Esophagus muscularis mucosa (tissue), 4 donors: Measurements from ENCODE around the gene MAST4.

ENCODE experiments used
- CTCF ChIP-seq, 3 experiments: fragments of 200-600 bp in 2 of 3; fragments of 450-650 bp in 1 of 3; sonication (generic) in 2 of 3; IDR thresholded peaks; one replicate each; pipeline ENCODE4 v1.5.1; 2017 to 2019; ENCODE audit warnings: antibody characterized with exemption in 3 of 3, mild to moderate bottlenecking in 2 of 3, moderate library complexity in 1 of 3
- EP300 ChIP-seq: sonication (generic); formaldehyde crosslinking; IDR thresholded peaks from one replicate; pipeline ENCODE4 v1.6.1; 2017; ENCODE audit warnings: antibody characterized with exemption
- POLR2A ChIP-seq: fragments of 450-650 bp; IDR thresholded peaks from one replicate; pipeline ENCODE4 v1.6.1; 2017; ENCODE audit warnings: antibody characterized with exemption, moderate library complexity, mild to moderate bottlenecking, low read depth
- POLR2AphosphoS5 ChIP-seq, 2 donors: sonication (generic); formaldehyde crosslinking; IDR thresholded peaks; one replicate each; pipeline ENCODE4 v1.6.1; 2017; ENCODE audit warnings: antibody characterized with exemption in 2 of 2

- TF ChIP-seq EP300 = no peak
- no peak for TF ChIP-seq CTCF (IDR thresholded peaks at IDR 0.05)
- TF ChIP-seq POLR2AphosphoS5 (IDR thresholded peaks at IDR 0.05) = peak in 1 of 2 donors; percentile 18
- no peak for TF ChIP-seq POLR2A
Measured at GRCh38 chr5:67092535-67092934, 496.3 kb downstream of the MAST4 start.
